SK-N-SH treated with all-trans-retinoic acid at 6 μM for 48 hours (cell line): ENCODE data around the gene S100A2.
A peak's percentile ranks its signal among the peaks of the same experiment; 100 is the strongest.

Experiments
- ATAC-seq: fragments of 200-7000 bp; cut with Tn5 transposase; 3 replicates; pipeline ENCODE4 v1.9.1; 2020; ENCODE audit warnings: mild to moderate bottlenecking, moderate library complexity
- BACH2 ChIP-seq: fragments of 250-450 bp; sonication (Bioruptor Pico); IDR thresholded peaks from 2 replicates; pipeline ENCODE4 v1.9.0; 2021; ENCODE audit warnings: mild to moderate bottlenecking, borderline replicate concordance
- CSDC2 ChIP-seq: fragments of 250-450 bp; sonication (Bioruptor Pico); IDR thresholded peaks from 2 replicates; pipeline ENCODE4 v1.5.0; 2020; ENCODE audit warnings: mild to moderate bottlenecking, moderate library complexity
- ESRRG ChIP-seq: fragments of 250-450 bp; sonication (Bioruptor Pico); IDR thresholded peaks from 2 replicates; pipeline ENCODE4 v1.6.1; 2021; ENCODE audit warnings: mild to moderate bottlenecking
- GLIS3 ChIP-seq: fragments of 250-450 bp; sonication (Bioruptor Pico); IDR thresholded peaks from 2 replicates; pipeline ENCODE4 v1.5.0; 2020; ENCODE audit warnings: mild to moderate bottlenecking, moderate library complexity
- OSR1 ChIP-seq: fragments of 250-450 bp; sonication (Bioruptor Pico); IDR thresholded peaks from 2 replicates; pipeline ENCODE4 v1.8.0; 2022; ENCODE audit warnings: moderate library complexity, mild to moderate bottlenecking, inconsistent platforms
- PPARA ChIP-seq: fragments of 250-450 bp; sonication (Bioruptor Pico); IDR thresholded peaks from 2 replicates; pipeline ENCODE4 v1.5.0; 2020; ENCODE audit warnings: mild to moderate bottlenecking, borderline replicate concordance
- RARB ChIP-seq: fragments of 250-450 bp; sonication (Bioruptor Pico); IDR thresholded peaks from 2 replicates; pipeline ENCODE4 v1.8.0; 2021; ENCODE audit warnings: mild to moderate bottlenecking, moderate library complexity
- SNAI2 ChIP-seq: fragments of 250-450 bp; sonication (Bioruptor Pico); IDR thresholded peaks from 2 replicates; pipeline ENCODE4 v1.5.0; 2020; ENCODE audit warnings: mild to moderate bottlenecking, moderate library complexity
- TCF4 ChIP-seq: fragments of 250-450 bp; sonication (Bioruptor Pico); IDR thresholded peaks from 2 replicates; pipeline ENCODE4 v1.8.0; 2021; ENCODE audit warnings: mild to moderate bottlenecking, moderate library complexity, borderline replicate concordance
- TOX ChIP-seq: fragments of 250-450 bp; sonication (Bioruptor Pico); IDR thresholded peaks from 2 replicates; pipeline ENCODE4 v1.8.0; 2021; ENCODE audit warnings: mild to moderate bottlenecking, moderate library complexity, borderline replicate concordance
- ZC3H10 ChIP-seq: fragments of 250-450 bp; sonication (Bioruptor Pico); IDR thresholded peaks from 2 replicates; pipeline ENCODE4 v1.5.1; 2021; ENCODE audit warnings: mild to moderate bottlenecking, moderate library complexity
- ZFP3 ChIP-seq: fragments of 250-450 bp; sonication (Bioruptor Pico); IDR thresholded peaks from 2 replicates; pipeline ENCODE4 v1.5.0; 2020; ENCODE audit warnings: mild to moderate bottlenecking, moderate library complexity
- ZFP30 ChIP-seq: fragments of 450-650 bp; formaldehyde crosslinking; IDR thresholded peaks from 2 replicates; pipeline ENCODE4 v1.5.0; 2022; ENCODE audit warnings: mild to moderate bottlenecking, moderate library complexity
- ZNF565 ChIP-seq: fragments of 450-650 bp; formaldehyde crosslinking; conservative IDR thresholded peaks from 2 replicates; pipeline ENCODE4 v1.5.0; 2020; ENCODE audit warnings: low read depth, mild to moderate bottlenecking, moderate library complexity
- ZNF70 ChIP-seq: fragments of 450-650 bp; formaldehyde crosslinking; IDR thresholded peaks from 2 replicates; pipeline ENCODE4 v1.5.0; 2020; ENCODE audit warnings: mild to moderate bottlenecking, moderate library complexity
- ZNF8 ChIP-seq: fragments of 450-650 bp; formaldehyde crosslinking; IDR thresholded peaks from 2 replicates; pipeline ENCODE4 v1.5.0; 2020; ENCODE audit warnings: mild to moderate bottlenecking, moderate library complexity
- TF ChIP-seq, protein P1 (sequence below): fragments of 250-450 bp; sonication (Bioruptor Pico); IDR thresholded peaks from 2 replicates; pipeline ENCODE4 v1.5.1; 2021; ENCODE audit warnings: mild to moderate bottlenecking, moderate library complexity
- TF ChIP-seq, protein P2 (sequence below): fragments of 250-450 bp; sonication (Bioruptor Pico); IDR thresholded peaks from 2 replicates; pipeline ENCODE4 v1.8.0; 2020; ENCODE audit warnings: mild to moderate bottlenecking, moderate library complexity, borderline replicate concordance
- TF ChIP-seq, protein P3 (sequence below): fragments of 250-450 bp; sonication (Bioruptor Pico); IDR thresholded peaks from 2 replicates; pipeline ENCODE4 v1.5.0; 2020; ENCODE audit warnings: mild to moderate bottlenecking, moderate library complexity
- TF ChIP-seq, protein P4 (sequence below): fragments of 250-450 bp; sonication (Bioruptor Pico); IDR thresholded peaks from 2 replicates; pipeline ENCODE4 v1.8.0; 2021; ENCODE audit warnings: low read depth, mild to moderate bottlenecking, moderate library complexity, borderline replicate concordance

The S100A2 gene

DNA sequence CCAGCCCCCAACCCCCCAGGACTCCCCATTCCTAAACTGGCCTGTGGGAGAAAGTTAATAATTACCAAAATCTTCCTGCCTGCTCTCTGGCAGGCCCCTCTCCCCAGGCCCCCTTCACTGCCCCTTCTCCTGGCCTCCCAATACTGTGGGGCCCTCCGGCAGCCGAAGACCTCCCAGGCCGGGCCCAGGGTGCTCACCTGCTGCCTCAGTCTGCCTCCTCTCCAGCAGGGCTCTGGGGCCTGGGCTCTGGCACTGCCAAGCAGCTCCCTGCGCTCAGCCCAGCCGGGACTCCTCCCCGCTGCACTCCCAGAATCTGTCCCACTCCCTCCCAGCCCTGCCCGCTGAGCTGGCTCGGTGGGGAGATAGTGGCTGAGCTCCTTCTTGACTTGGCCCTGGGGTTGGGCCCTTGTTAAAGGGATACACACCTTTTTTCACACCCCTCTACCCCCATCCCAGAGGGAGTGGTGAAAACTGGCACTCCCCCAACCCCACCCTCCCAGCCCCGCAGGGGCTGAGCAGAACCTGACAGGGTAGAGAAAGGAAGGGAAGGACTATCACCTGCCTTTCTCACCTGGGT, 47.2 kb upstream of the S100A2 start, which contains the start of gene S100A16:
Gene S100A16 (minus strand): TSS at position 383 of the 577 bp plus-strand sequence. CDS start 4,986 bp downstream, outside the sequence.
- TF ChIP-seq TCF4 (CRISPR knock-in tag) (no peak), PPARA (CRISPR knock-in tag) (no peak), RARB (CRISPR knock-in tag) (no peak), ZNF70 (CRISPR knock-in tag) (no peak)
- TF ChIP-seq, protein P1, sequence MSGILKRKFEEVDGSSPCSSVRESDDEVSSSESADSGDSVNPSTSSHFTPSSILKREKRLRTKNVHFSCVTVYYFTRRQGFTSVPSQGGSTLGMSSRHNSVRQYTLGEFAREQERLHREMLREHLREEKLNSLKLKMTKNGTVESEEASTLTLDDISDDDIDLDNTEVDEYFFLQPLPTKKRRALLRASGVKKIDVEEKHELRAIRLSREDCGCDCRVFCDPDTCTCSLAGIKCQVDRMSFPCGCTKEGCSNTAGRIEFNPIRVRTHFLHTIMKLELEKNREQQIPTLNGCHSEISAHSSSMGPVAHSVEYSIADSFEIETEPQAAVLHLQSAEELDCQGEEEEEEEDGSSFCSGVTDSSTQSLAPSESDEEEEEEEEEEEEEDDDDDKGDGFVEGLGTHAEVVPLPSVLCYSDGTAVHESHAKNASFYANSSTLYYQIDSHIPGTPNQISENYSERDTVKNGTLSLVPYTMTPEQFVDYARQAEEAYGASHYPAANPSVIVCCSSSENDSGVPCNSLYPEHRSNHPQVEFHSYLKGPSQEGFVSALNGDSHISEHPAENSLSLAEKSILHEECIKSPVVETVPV (CRISPR knock-in tag): no peak
- ATAC-seq: peak; percentile 65

DNA sequence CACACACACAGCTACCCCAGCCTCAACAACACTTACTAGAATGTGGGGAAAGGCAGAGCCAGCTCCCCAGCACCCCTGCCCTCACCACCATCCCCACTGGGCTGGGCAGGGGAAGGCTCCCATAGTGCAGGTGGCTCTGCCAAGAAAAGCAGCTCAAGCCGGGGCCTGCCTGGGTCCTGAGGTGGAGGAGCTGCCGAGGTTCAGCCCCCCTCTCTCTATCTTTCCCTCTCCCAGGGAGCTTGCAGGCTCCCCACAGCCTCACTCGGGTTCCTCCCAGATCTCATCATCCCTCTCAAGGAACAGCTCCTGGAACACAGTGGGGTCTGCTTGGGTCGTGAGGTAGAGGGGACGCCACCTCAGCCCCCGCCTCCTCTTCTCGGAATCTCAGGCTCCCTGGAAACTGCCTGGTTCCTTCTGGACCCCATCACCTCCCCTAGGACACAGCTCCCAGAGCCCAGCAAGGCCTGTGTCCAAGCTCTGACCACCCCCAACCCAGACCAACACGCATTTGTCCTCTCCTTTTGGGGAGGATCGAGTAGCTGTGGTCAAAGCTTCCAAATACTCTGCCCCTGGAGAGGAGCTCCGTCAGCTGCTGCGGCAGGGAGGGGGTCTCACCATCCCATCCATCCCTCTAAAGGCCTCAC, 46.6 kb upstream of the S100A2 start:
- TF ChIP-seq ZC3H10 (CRISPR knock-in tag) (no peak), GLIS3 (CRISPR knock-in tag) (no peak), ZNF8 (CRISPR knock-in tag) (no peak), CSDC2 (no peak), BACH2 (no peak), ESRRG (CRISPR knock-in tag) (no peak), ZFP3 (CRISPR knock-in tag) (no peak), PPARA (CRISPR knock-in tag) (no peak), ZNF565 (no peak), OSR1 (CRISPR knock-in tag) (no peak), TCF4 (CRISPR knock-in tag) (no peak), TOX (no peak)
- TF ChIP-seq, protein P2, sequence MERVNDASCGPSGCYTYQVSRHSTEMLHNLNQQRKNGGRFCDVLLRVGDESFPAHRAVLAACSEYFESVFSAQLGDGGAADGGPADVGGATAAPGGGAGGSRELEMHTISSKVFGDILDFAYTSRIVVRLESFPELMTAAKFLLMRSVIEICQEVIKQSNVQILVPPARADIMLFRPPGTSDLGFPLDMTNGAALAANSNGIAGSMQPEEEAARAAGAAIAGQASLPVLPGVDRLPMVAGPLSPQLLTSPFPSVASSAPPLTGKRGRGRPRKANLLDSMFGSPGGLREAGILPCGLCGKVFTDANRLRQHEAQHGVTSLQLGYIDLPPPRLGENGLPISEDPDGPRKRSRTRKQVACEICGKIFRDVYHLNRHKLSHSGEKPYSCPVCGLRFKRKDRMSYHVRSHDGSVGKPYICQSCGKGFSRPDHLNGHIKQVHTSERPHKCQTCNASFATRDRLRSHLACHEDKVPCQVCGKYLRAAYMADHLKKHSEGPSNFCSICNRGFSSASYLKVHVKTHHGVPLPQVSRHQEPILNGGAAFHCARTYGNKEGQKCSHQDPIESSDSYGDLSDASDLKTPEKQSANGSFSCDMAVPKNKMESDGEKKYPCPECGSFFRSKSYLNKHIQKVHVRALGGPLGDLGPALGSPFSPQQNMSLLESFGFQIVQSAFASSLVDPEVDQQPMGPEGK (CRISPR knock-in tag): no peak
- TF ChIP-seq, protein P3, sequence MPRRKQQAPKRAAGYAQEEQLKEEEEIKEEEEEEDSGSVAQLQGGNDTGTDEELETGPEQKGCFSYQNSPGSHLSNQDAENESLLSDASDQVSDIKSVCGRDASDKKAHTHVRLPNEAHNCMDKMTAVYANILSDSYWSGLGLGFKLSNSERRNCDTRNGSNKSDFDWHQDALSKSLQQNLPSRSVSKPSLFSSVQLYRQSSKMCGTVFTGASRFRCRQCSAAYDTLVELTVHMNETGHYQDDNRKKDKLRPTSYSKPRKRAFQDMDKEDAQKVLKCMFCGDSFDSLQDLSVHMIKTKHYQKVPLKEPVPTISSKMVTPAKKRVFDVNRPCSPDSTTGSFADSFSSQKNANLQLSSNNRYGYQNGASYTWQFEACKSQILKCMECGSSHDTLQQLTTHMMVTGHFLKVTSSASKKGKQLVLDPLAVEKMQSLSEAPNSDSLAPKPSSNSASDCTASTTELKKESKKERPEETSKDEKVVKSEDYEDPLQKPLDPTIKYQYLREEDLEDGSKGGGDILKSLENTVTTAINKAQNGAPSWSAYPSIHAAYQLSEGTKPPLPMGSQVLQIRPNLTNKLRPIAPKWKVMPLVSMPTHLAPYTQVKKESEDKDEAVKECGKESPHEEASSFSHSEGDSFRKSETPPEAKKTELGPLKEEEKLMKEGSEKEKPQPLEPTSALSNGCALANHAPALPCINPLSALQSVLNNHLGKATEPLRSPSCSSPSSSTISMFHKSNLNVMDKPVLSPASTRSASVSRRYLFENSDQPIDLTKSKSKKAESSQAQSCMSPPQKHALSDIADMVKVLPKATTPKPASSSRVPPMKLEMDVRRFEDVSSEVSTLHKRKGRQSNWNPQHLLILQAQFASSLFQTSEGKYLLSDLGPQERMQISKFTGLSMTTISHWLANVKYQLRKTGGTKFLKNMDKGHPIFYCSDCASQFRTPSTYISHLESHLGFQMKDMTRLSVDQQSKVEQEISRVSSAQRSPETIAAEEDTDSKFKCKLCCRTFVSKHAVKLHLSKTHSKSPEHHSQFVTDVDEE (CRISPR knock-in tag): no peak
- TF ChIP-seq, protein P4, sequence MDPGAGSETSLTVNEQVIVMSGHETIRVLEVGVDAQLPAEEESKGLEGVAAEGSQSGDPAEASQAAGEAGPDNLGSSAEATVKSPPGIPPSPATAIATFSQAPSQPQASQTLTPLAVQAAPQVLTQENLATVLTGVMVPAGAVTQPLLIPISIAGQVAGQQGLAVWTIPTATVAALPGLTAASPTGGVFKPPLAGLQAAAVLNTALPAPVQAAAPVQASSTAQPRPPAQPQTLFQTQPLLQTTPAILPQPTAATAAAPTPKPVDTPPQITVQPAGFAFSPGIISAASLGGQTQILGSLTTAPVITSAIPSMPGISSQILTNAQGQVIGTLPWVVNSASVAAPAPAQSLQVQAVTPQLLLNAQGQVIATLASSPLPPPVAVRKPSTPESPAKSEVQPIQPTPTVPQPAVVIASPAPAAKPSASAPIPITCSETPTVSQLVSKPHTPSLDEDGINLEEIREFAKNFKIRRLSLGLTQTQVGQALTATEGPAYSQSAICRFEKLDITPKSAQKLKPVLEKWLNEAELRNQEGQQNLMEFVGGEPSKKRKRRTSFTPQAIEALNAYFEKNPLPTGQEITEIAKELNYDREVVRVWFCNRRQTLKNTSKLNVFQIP: no peak
- TF ChIP-seq, protein P1 (CRISPR knock-in tag): no peak
- ATAC-seq: no peak

DNA sequence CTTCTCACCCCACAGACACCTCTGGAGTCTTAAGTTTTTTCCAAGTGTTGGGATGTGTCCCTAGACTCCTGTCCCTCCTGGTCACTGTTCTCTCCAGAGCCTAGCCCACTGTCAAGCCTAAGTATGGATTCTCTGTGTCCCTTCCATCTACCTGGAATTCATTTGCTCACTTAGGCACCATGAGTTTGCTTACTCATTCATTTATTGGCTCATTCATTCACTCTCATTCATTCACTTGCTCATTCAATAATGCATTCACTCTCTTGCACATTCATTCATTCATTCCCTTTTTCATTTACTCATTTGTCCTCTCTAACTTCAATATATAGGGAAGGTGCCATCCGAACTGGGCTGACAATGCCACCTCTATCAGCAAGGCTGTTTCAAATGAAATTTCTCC, 45.7 kb upstream of the S100A2 start:
- TF ChIP-seq, protein P3 (CRISPR knock-in tag): no peak
- TF ChIP-seq ZNF70 (CRISPR knock-in tag): no peak
- no peak for TF ChIP-seq GLIS3 (CRISPR knock-in tag)
- TF ChIP-seq, protein P2 (CRISPR knock-in tag): no peak
- no peak for TF ChIP-seq ZFP30 (CRISPR knock-in tag)
- no peak for TF ChIP-seq TCF4 (CRISPR knock-in tag)
- no peak for TF ChIP-seq ZFP3 (CRISPR knock-in tag)
- no peak for TF ChIP-seq SNAI2
- TF ChIP-seq RARB (CRISPR knock-in tag): no peak
- TF ChIP-seq PPARA (CRISPR knock-in tag): no peak
- ATAC-seq: no peak
